B cell (primary cell): ENCODE data around the gene ITPR2.

ENCODE experiments used
- EZH2 ChIP-seq: IDR thresholded peaks from 2 replicates; pipeline ENCODE4 v1.6.1; 2012; ENCODE audit warnings: borderline replicate concordance, low read depth, mild to moderate bottlenecking, moderate library complexity, low read length; ENCODE audit not compliant: insufficient read depth, poor library complexity, severe bottlenecking
- TF ChIP-seq, protein P1 (sequence below): fragments of 200-600 bp; IDR thresholded peaks from one replicate; pipeline ENCODE4 v1.8.0; 2022; ENCODE audit warnings: antibody characterized with exemption, mild to moderate bottlenecking

DNA sequence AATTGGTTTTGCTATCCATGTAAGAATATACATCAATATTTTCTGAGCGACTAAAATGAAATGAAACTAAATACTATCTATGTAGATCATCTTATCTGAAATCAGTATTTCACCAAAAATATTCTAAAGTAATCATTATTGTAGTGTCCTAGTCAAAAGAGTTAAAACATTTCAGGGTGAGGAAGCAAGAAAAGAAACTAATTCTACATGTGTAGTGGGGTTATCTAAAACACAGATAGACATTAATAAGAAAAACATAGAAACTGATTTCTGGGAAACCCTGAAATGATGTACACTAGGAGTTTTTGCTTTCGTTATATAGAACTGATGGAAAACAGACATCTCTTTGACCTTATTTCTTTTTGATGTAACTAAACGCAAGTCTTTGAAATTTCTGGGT lies 379.7 kb downstream of the ITPR2 start:
- TF ChIP-seq EZH2 = no peak
- TF ChIP-seq, protein P1, sequence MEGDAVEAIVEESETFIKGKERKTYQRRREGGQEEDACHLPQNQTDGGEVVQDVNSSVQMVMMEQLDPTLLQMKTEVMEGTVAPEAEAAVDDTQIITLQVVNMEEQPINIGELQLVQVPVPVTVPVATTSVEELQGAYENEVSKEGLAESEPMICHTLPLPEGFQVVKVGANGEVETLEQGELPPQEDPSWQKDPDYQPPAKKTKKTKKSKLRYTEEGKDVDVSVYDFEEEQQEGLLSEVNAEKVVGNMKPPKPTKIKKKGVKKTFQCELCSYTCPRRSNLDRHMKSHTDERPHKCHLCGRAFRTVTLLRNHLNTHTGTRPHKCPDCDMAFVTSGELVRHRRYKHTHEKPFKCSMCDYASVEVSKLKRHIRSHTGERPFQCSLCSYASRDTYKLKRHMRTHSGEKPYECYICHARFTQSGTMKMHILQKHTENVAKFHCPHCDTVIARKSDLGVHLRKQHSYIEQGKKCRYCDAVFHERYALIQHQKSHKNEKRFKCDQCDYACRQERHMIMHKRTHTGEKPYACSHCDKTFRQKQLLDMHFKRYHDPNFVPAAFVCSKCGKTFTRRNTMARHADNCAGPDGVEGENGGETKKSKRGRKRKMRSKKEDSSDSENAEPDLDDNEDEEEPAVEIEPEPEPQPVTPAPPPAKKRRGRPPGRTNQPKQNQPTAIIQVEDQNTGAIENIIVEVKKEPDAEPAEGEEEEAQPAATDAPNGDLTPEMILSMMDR = no peak
